ENCODE results near the gene MBD1. TPM values are rescaled to one million over a fixed set of nuclear protein-coding genes. Genes with fewer than 3 reads are reported as not detected.
A peak's percentile ranks its signal among the peaks of the same experiment; 100 is the strongest.
"Not testable (repeated sequence)": the region's sequence is repeated elsewhere in the genome, so short reads cannot be mapped to it uniquely, and the experiment has no call there.

Gene MBD1
- total RNA-seq, 1 donor = 94.8 TPM

DNA sequence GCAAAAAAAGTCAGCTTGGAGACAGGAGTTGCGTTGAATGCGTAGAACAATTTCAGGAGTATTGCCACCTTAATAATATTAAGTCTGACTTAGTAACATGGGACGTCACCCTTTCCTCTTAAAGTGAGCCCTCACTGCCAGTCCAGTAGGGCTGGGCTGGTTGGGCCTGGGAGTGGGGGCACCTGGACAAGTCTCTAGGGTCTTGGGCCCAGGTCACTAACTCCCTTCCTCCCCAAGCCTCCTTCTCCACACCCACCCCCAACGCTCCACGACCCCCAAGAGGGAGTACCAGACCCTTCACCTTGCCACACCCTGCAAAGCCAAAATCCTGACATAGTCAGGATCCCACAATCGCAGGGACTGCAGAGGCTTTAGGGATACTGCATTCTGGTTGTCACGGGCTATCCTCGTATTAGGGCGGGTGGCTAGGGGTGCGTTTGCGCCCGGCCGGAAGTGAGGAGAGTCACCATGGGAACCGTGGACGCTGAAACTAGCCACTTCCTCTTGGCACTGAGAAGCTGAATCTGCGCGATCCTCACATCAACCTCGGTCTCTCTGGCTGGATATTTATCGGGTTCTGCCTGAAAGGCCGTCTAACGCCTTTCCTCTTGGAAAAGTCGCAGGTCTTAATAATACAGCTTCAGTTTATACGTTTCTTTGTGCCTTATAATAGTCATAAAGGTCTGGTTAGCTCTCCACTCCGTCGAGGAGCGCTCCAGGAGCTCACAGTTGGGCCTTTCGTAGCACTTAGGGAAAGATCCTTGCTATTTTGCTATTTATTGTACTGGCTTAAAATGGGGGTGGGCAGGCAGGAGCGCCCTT, 16.5 kb upstream of the MBD1 start:
- peak in 2 of 3 donors; percentile 75 to 88 for DNase-seq (ENCODE audit: low read depth in 2 of 3, low spot score in 2 of 3)

DNA sequence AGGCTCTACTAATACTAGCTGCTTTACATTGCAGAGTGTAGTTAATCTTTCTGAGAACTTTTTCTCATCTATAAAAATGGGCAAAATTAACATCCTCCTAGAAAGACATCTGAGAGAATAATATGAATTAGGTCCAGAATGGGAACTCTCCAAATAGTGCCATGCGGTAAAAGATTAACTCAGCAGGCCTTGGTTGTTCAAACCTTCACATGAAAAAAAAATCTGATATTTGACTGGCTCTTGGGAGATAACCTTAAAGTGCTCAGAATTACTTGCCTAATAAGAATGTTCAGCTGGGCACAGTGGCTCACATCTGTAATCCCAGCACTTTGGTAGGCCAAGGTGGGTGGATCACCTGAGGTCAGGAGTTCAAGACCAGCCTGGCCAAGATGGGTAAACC, 11.7 kb upstream of the MBD1 start:
- no peak for DNase-seq (ENCODE audit: low read depth in 2 of 3, low spot score in 2 of 3)

DNA sequence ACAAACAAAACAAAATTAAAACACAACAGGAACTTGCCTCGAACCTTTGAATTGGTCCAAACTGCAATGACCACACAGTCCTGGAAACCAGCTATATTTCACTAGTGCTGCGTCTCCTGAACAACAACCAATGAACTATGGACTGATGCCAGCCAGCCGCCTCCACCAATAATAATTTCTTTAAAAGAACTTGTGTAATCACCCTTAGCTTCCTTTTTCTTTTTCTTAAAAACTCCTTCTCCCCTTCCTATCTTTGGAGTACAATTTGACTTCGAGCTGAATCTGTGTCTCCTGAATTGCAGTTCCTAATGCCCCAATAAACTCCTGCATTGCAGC, 7.8 kb upstream of the MBD1 start:
- DNase-seq (ENCODE audit: low read depth in 2 of 3, low spot score in 2 of 3) = no peak

DNA sequence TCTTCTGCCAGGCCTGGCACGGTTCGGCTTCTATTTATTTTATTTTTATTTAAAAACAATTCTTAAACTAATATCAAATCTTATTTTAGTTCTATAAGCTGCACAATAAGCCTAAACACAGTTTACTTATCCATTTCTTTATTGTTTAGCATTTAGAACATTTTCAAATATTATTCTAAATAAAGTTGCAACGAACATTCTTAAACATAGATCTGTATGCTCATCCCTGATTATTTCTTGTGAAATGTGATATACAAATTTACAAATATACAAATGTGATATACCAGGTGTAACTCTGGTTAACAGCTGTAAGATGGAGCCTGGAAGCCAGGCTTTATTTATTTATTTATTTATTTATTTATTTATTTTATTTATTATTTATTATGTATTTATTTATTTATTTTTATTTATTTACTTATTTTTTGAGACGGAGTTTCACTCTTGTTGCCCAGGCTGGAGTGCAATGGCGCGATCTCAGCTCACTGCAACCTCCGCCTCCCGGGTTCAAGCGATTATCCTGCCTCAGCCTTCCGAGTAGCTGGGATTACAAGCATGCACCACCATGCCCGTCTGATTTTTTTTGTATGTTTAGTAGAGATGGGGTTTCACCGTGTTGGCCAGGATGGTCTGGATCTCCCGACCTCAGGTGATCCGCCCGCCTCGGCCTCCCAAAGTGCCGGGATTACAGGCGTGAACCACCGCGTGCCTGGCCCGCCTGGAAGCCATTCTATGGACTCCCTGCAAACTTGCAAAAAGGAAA, 7.2 kb upstream of the MBD1 start:
- not testable (repeated sequence) for DNase-seq (ENCODE audit: low read depth in 2 of 3, low spot score in 2 of 3)

DNA sequence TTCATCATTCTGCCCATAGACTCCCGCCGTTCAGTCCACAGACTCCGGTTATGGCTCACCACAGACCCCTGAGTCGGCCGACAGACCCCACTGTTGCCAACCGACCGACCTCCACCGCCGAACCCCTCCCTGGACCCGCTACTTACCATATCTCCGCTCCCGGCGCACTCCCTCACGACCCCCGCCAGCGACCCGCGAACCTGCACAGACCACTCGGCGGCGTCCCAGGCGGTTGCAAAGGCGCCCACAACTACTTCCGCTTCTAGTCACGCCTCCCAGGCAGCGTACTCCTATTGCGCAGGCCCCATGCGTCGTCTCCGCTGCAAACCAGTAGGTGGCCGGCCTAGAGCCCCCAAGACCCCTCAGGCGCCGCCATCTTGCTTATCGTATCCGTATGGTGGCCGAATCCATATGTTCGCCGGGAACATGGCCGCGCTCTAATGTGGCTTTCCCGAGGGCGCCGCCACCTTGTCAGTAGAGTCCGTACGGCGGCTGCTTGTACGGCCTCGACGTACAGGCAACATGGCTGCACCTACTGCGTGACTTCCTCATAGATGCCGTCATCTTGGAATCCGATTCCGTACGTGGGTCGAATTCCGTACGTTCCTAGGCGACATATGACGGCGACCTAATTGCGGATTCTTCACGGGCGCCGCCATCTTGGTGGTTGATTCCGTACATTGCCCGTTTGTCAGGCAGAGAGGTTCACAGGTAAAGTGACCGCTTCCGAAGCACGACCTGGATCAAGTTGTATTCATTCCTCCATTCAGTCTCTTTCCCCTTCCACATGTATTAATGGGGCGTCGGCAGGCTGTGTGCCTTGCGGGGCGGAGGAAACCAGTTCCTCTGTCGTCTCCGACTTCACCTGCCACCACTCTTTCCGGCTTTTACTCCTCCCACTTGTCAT, 6.4 kb upstream of the MBD1 start, which contains the start of gene CXXC1:
Gene CXXC1, minus strand, starts transcription at position 252 of the 907 bp plus-strand sequence. Its CDS starts 103 bp downstream, at position 149.
- peak; percentile 95 to 100 (median 99) for DNase-seq (ENCODE audit: low read depth in 2 of 3, low spot score in 2 of 3)

DNA sequence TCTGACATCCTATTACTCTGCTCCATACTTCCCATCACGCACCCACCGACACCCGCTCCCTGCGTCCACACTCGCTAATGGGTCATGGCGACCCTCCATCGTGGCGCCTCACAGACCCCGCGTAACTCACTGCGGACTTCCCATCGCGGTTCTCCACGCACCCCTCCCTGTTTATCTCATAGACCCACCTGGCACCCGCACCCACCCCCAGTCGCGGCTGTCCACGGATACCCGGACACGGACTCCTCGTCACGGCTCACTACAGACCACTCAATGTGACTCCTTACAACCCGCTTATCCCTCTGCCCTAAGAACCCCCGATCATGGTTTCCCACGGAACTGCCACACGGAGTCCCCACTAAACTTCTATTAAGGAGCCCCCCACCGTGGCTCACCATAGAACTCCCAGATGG, 5.7 kb upstream of the MBD1 start:
- no peak for DNase-seq (ENCODE audit: low read depth in 2 of 3, low spot score in 2 of 3)

DNA sequence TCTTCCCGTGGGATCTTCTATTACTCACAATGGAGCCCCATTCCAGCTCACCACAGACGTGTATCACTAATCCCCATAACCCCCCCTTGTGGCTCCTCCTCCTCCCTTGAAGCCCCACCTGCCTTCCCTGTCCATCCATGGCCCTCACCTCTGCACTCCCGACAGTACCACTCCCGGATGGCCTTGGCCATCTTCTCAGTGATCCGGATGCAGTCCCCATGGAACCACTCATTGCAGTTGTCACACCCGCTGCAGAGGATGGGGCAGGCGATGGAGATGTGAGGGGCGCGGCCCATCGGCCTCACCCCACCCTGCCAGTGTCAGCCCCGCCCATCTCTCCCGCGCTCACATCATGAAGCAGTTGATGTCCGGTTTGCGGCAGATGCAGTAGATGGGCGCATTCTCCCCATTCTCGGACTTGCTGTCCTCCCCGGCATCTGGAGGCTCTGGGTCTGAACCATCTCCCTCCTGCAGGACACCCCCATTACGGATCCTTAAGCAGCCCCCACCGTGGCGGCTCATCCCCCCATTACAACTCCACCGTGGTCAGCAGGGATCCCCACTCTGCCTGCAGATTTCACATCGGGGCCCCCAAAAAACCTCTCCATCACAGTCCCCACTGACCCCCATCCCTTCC, 5.2 kb upstream of the MBD1 start:
- DNase-seq (ENCODE audit: low read depth in 2 of 3, low spot score in 2 of 3) = no peak

DNA sequence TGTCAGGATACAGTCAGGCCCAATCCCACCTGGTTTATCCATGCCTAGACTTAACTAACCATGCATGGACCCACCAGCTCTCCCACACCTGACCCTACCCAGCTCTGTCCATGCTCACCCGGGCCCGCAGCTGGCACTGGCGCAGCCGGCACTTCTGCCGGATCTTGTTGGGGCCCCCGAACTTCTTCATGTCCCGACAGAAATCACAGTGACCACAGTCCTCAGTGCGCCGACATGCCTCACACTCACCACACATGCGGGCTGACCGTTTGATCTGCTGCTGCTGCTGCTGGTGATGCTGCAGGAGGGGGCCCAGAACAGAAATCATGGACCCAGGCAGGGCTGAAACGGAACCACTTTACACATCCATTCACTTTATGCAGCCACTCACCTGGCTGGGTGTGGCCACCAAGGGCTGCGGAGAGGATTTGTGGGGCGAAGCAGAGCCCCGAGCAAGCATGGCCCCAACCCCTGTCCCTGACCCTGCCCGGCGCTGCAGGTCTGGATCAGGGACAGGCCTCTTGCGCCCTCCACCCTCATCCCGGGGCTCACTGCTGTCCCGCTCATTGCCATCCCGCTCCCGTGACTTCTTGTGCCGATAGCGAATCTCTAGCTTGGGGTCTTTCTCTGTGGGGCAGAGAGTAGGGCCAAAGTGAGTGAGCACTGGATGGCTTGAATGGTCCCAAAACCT, 4.5 kb upstream of the MBD1 start:
- DNase-seq (ENCODE audit: low read depth in 2 of 3, low spot score in 2 of 3) = no peak

DNA sequence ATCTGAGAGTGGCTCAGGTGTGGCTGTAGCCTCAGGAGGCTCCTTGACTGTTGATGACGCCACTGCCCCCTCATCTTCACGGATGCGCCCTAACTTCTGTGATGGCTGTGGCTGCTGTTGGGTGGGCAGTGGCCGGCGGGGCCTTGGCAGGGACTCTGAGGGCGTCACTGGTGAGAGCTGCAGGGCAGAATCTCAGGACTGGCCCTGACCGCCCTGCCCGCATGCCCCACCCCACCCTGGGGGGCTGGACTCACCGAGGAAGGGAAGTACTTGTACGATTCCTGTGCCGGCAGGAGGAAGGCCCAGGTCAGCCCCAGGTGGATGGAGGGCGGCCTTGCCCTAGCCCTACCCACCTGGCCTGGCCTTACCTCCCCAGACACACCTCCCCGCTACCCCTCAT, 3.7 kb upstream of the MBD1 start:
- DNase-seq (ENCODE audit: low read depth in 2 of 3, low spot score in 2 of 3) = no peak

DNA sequence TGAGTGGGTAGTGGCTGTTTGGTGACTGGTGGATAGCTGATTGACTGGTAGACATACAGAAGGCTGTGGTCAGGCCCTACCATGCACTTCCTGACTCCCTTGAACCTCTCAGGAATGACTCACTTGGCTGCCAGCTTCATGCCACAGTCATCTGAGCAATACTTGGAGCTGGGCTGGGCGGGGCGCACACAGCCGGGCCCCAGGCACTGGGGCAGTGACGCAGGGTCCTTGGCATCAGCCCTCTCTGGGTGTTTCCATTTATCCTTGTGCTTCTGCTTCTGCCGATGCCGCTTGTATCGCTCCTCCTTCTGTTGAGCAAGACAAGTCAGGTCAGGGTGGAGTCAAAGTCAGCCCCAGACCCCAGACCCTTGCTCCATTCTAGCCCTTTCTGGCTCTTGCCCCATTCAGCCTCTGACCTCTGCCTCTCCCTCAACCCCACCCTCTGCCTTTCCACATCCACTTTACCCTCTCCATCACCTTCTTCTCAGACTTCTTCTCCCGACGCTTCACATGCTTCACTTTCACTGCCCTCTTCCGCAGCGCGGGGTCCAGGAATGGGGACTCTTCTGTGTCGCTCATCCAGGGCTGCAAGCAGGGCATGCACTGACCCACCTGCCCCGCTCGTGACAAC, 3.0 kb upstream of the MBD1 start:
- no peak for DNase-seq (ENCODE audit: low read depth in 2 of 3, low spot score in 2 of 3)

DNA sequence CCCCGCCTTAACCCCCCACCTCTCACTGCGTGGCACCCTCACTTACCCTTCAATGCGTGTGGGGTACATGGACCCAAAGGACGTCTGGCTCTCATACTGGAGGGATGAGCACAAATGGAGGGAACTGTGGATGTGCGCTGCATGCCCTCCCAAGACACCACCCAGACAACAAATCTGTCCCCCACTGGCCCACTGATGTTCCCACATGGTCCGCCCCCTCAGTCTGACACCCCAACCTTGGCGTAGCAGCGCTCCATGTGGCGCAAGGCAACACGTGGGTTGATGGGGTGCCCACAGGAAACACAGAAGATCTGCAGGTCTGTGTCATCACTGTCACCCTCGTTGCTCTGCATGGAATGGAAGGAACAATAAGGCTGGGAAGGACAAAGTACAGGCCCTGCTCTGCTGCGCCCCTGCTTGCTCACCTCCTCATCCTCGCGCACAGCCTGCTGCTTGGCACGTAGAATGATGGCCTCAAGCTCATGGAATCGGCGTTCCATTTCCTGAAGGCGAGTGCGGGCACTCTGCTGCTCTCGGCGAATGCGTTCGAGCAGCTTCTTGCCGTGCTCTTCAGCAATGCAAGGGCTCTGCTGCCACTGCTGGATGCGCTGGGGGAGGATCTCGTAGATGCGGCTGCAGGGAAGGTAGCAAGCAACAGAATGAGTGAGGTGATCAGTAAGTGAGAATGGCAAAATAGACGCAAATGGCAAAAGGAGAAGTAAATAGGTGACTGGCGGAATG, 2.3 kb upstream of the MBD1 start:
- no peak for DNase-seq (ENCODE audit: low read depth in 2 of 3, low spot score in 2 of 3)

DNA sequence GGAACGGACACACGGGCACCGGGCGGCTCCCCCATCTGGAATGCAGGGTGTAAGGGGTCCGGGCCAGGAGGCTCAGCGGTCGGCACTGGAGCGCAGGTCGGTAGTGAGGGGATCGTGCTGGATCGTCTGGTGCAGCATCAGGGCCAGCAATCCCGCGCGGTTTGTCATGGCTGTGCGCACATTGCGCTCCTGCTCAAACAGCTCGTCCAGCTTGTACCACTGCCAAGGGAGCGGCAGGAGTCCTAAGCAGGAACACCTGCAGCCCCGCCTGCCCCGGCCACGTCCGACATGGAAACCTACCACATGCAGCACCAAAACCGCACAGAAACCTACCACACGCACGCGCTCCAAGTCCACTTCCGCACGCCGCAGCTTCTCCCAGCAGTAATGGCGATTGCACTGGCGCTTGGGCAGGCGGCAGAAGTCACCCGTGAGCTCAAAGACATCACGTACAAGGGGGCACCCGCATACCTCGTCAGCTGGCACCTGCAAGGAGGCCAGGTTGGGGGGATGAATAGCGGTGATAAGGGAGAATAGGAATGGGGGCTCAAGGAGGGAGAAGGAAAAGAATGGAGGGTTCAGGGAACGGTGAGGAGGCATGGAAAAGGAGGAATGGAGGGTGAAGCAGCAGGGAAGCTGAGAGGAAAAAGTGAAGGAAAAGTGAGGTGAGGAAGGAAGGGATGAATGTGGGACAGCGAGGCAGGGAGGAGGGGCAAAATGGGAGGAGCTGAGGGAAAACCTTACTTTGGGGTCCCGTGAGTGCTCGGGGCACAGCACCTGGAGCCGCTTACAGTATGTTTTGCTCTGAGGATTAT, 1.4 kb upstream of the MBD1 start:
- DNase-seq (ENCODE audit: low read depth in 2 of 3, low spot score in 2 of 3) = no peak

DNA sequence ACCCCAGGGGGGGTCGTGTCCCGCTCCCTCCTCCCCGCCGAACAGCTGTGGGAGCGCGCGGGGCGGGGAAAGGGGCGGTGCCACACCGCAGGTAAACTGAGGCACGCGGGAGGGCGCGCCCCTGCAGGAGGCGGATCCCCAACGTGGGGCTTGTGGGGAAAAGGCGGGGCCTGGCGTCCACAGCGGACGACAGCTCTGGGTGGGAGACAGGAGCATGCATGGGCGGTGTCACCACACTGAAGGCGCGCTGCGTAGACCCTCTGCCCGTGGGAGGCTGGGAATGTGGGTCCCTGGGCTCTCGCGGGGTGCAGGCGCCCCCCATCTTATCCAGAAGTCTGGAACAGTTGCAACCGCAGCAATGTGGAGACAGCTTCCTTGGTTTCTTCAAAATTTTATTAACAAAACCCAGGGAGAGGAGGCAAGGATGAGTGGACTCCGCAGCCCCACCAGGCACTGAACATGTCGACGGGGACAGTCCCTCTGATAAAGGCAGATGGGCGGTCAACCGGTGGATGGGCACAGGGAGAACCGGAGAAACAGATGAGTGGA, 723 bp upstream of the MBD1 start:
- DNase-seq (ENCODE audit: low read depth in 2 of 3, low spot score in 2 of 3) = no peak

DNA sequence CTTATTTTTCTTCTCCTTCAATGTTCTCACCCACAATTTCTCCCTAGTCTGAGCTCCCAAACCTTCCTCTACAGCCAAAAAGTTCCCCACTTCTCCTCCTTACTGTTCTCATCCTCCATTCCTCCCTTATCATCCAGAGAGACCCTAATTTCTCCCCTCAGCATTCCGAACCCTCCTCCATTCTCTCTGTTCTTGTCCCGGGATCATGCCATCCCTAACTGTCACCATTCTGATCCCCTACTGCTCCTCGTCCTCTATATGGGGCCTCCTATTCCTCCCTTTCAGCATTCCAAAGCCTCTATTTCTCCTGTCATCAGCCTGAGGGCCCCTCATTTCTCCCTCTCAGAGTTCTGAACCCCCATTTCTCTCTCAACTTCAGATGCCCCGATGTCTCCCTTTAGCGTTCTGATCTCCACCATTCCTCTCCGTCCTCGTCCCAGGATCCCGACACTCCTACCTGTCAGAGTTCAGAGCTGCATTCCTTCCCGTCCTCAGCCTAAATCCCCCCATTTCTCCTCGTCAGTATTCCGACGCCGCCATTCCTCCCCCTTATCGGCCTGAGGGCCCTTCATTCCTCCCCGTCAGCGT, 522 bp downstream of the MBD1 start:
- DNase-seq (ENCODE audit: low read depth in 2 of 3, low spot score in 2 of 3) = no peak

DNA sequence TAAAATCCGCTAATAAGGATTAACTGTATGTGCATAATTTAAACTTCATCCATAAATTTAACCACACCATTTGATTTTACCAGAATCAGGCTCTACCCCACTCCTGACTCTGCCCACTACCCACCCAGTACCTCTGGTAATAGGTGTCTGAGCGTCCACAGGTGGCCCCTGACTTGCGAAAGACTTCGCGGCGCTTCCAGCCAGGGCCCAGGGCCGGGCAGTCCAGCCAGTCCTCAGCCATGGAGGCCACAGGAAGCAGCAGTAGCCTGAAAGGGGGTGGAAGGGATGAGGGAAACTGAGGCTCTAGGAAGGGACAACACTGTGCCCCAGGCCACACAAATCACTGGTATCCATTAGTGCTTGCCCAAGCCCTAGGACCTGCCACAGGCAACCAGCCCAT, 1.6 kb downstream of the MBD1 start:
- no peak for DNase-seq (ENCODE audit: low read depth in 2 of 3, low spot score in 2 of 3)

DNA sequence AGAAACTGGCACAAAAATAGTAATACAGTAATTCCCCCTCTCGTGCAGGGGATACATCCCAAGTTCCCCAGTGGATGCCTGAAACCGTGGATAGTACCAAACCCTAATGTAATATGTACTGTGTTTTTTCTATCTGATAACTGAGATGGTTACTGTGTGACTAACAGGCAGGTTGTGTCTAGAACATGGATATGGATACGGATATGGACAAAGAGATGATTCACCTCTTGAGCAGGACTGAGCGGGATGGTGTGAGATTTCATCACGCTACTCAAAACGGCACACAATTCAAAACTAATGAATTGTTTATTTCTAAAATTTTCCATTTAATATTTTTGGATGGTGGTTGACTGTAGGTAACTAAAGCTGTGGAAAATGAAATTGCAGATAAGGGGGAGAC, 3.4 kb downstream of the MBD1 start:
- no peak for DNase-seq (ENCODE audit: low read depth in 2 of 3, low spot score in 2 of 3)

DNA sequence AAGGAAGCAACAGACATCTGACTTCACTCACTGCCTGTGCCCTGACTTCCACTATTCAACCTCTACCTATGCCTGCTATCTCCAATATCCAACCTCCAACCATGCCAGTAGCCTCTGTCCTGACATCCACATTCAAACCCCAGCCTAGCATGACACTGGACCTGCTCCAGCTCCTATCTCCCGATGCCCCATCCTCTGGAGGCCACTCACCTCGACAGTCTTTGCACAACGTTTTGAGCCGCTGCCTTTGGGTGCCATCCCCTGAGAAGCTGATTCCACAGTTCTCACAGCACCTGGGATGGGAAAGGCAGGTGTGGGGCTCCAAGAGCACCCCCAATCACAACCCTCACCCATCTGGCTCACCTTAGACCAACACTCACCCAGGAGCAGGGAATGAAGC, 4.9 kb downstream of the MBD1 start:
- DNase-seq (ENCODE audit: low read depth in 2 of 3, low spot score in 2 of 3) = no peak

Measured in hematopoietic multipotent progenitor cell (in vitro differentiated cells).